GM10248 (cell line): ENCODE data around the gene TBX19.
"Not testable (repeated sequence)": the region's sequence is repeated elsewhere in the genome, so short reads cannot be mapped to it uniquely, and the experiment has no call there.

Experiments
- CTCF ChIA-PET: fragments of 300-600 bp; sonication (Branson Sonifier 250); formaldehyde crosslinking; extraction: SDS; loops from one replicate; lab custom pipeline; 2021; ENCODE audit warnings: antibody characterized with exemption; lab: Yijun Ruan, JAX
- POLR2A ChIA-PET: fragments of 350-650 bp; sonication (Branson Sonifier 250); formaldehyde crosslinking; extraction: SDS; loops from one replicate; lab custom pipeline; 2020; ENCODE audit warnings: antibody characterized with exemption; lab: Yijun Ruan, JAX
- DNase-seq: peaks from one replicate; pipeline ENCODE4 v3.0.0; 2012; ENCODE audit errors: extremely low spot score
- CTCF ChIP-seq: IDR thresholded peaks from 2 replicates; pipeline ENCODE4 v1.5.1; 2012; ENCODE audit warnings: mild to moderate bottlenecking, low read depth; ENCODE audit errors: extremely low read depth, missing control alignments, control extremely low read depth

TBX19 gene

GRCh38 chr1:168348146-168348709 is 67.6 kb downstream of the TBX19 start:
- no peak for DNase-seq
- ChIA-PET POLR2A (no interaction called here), CTCF (interaction anchor here (0.7 to 1.1 kb wide), 3 partner anchors 14 to 1000 kb away, joined by 3 to 4 read pairs (median 3); no protein-coding TSS in a partner anchor)
- TF ChIP-seq CTCF = no peak

GRCh38 chr1:168354335-168355269 is 73.9 kb downstream of the TBX19 start:
- POLR2A ChIA-PET, DNase-seq, CTCF ChIA-PET: not testable (repeated sequence)

DNA sequence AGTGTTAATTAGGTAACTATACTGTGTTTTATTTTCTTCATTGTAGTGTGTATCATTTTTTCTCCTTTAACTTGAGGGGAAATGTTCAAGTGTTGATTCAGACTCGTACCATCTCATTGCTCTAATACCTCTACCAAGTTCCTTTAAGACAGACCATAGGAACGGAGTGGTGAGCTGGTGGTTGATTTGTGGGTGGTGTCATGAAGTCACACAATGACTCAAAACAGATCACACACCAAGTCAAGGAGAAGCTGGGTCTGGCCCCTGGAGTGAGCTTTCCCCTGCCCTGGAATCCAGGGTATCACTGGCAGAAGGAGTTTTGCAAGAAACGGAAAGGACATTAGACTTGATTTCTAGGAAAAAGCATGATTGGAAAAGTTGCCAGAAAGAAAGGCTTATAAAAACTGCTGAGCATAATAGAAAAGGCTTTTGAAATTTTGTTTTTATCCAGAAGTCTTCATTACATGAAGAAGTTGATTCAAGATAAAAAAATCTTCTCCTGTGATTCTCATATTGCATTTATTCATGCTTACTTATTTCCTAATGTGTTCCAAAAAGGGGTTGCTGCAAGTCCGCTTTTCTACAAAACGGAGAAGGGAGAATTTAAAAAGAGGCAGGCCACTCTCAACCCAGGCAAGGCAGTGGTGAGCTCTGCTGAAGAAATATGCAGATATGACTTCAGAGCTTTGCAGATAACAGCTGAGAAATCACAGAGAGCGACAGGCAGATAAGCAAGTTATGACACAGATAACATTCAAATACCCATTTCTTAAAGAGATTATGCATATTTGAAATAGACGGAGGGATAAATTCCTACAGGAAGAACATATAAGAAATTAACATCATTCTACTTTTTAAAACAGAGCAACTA is 79.7 kb downstream of the TBX19 start:
- POLR2A ChIA-PET = no interaction called here
- TF ChIP-seq CTCF = no peak
- no peak for DNase-seq
- CTCF ChIA-PET = interaction anchor here (0.9 to 3.2 kb wide), 4 partner anchors 8 to 18 kb away, joined by 3 to 13 read pairs (median 4); no protein-coding TSS in a partner anchor

DNA sequence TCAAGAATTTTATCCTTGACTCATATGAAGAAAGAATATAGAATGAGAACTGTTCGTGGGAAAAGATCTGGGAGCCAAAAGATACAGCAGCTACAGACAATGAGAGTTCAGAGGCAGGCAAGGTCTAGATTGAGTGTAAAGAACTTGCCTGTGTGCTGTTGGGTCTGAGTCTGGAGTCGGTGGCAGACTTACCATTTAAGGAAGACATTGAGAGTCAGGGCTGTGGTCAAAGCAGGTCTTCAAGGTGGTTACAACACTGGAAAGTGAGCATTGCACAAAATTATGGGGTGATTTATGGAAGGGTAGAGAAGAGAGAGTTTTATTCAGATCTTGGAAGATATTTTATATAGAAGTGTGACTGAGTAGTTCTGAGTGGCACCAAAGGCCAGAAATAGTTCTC is 80.6 kb downstream of the TBX19 start:
- CTCF ChIA-PET = interaction anchor here (3.2 kb wide), 1 partner anchor 18 kb away, joined by 13 read pairs; no protein-coding TSS in a partner anchor
- POLR2A ChIA-PET = no interaction called here
- TF ChIP-seq CTCF = no peak
- DNase-seq = no peak

DNA sequence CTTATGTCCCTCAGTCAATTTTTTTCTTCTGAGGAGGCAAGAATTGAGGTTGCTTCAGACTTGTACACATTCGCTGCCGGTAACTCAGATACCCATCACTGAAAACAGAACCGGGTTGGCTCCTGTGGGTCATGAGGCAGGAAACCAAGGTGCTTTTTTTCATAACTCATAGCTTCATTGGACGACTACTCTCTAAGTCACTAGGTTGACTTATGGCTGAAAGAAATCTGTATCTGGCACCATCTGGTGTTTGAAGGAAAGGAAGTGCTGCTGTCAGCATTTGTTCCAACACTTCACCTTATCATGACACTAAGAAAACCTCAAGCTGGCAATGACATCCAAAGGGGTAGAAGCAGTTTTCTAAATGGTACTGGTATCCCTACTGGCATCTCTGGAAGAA is 82.3 kb downstream of the TBX19 start:
- ChIA-PET POLR2A (no interaction called here), CTCF (interaction anchor here (1.3 to 3.2 kb wide), 3 partner anchors 15 to 24 kb away, joined by 3 to 13 read pairs (median 3); no protein-coding TSS in a partner anchor)
- no peak for DNase-seq

More for the DNA sequence above, 82.3 kb downstream of the TBX19 start:
- no peak for TF ChIP-seq CTCF
